GM12878 (cell line): ENCODE data around the gene FGGY.

Source experiments
- CREB1 ChIP-seq: IDR thresholded peaks from 2 replicates; pipeline ENCODE4 v1.6.1; 2012; ENCODE audit warnings: low read depth, mild to moderate bottlenecking, inconsistent platforms
- CTCF ChIP-seq, 3 experiments: IDR thresholded peaks in 2 of 3; conservative IDR thresholded peaks in 1 of 3; 2 replicates each; pipeline ENCODE4 v1.5.1; 2011; ENCODE audit warnings: low read depth in 3 of 3, low read length in 3 of 3, mild to moderate bottlenecking in 3 of 3, control low read depth in 2 of 3, moderate library complexity in 2 of 3, inconsistent platforms in 1 of 3, mixed read lengths in 1 of 3; ENCODE audit not compliant: control insufficient read depth in 2 of 3, insufficient read depth in 1 of 3; ENCODE audit errors: extremely low read depth in 1 of 3
- EP300 ChIP-seq, 2 experiments: fragments of 150-350 bp in 1 of 2; IDR thresholded peaks; 2 replicates each; pipeline ENCODE4 v1.6.1; 2011 to 2012; ENCODE audit warnings: low read depth in 2 of 2, low read length in 2 of 2, borderline replicate concordance in 1 of 2, improper control_type of control experiment in 1 of 2, inconsistent platforms in 1 of 2; ENCODE audit not compliant: control insufficient read depth in 1 of 2
- JUND ChIP-seq: IDR thresholded peaks from 2 replicates; pipeline ENCODE4 v1.6.1; 2012; ENCODE audit warnings: low read depth, mild to moderate bottlenecking, low read length, improper control_type of control experiment, moderate library complexity
- NKRF ChIP-seq: fragments of 450-650 bp; conservative IDR thresholded peaks from 2 replicates; pipeline ENCODE4 v1.6.1; 2017; ENCODE audit warnings: mild to moderate bottlenecking, moderate library complexity
- POLR2A ChIP-seq: IDR thresholded peaks from 2 replicates; pipeline ENCODE4 v1.6.1; 2011; ENCODE audit warnings: low read depth, mild to moderate bottlenecking, low read length
- RFX5 ChIP-seq: IDR thresholded peaks from 2 replicates; pipeline ENCODE4 v1.6.1; 2011; ENCODE audit warnings: low read depth, low read length, improper control_type of control experiment
- SIN3A ChIP-seq: IDR thresholded peaks from 2 replicates; pipeline ENCODE4 v1.6.1; 2012; ENCODE audit warnings: low read depth, low read length, improper control_type of control experiment
- USF1 ChIP-seq: IDR thresholded peaks from 2 replicates; pipeline ENCODE4 v1.6.1; 2011; ENCODE audit warnings: borderline replicate concordance, low read depth, mild to moderate bottlenecking, moderate library complexity, mixed read lengths, low read length; ENCODE audit not compliant: insufficient read depth; ENCODE audit errors: extremely low read length
- ZNF207 ChIP-seq: fragments of 450-650 bp; IDR thresholded peaks from 2 replicates; pipeline ENCODE4 v1.6.1; 2014; ENCODE audit warnings: antibody characterized with exemption, mild to moderate bottlenecking, borderline replicate concordance

GRCh38 chr1:59279645-59280044 lies 17.2 kb upstream of the FGGY start:
- TF ChIP-seq USF1 (no peak), POLR2A (no peak), SIN3A (no peak), CTCF (IDR thresholded peaks at IDR 0.05 in 2 of 3, conservative IDR thresholded peaks at IDR 0.05 in 1 of 3; ENCODE audit: control insufficient read depth in 2 of 3, extremely low read depth in 1 of 3, insufficient read depth in 1 of 3, low read depth in 3 of 3, low read length in 3 of 3) (no peak), RFX5 (no peak), NKRF (no peak), CREB1 (no peak), EP300 (IDR thresholded peaks at IDR 0.05; ENCODE audit: borderline replicate concordance in 1 of 2, control insufficient read depth in 1 of 2, low read depth in 2 of 2, low read length in 2 of 2) (no peak), JUND (no peak), ZNF207 (no peak)
